GM10266 (cell line): ENCODE measurements around the gene SLIT3.

Experiments used
- DNase-seq: peaks from one replicate; pipeline ENCODE4 v3.0.0; 2012; ENCODE audit errors: extremely low spot score
- TF ChIP-seq, protein P1 (sequence below): IDR thresholded peaks from 2 replicates; pipeline ENCODE4 v1.5.1; 2012; ENCODE audit warnings: mild to moderate bottlenecking, low read depth; ENCODE audit not compliant: control insufficient read depth, insufficient read depth; ENCODE audit errors: missing control alignments

SLIT3 gene

DNA sequence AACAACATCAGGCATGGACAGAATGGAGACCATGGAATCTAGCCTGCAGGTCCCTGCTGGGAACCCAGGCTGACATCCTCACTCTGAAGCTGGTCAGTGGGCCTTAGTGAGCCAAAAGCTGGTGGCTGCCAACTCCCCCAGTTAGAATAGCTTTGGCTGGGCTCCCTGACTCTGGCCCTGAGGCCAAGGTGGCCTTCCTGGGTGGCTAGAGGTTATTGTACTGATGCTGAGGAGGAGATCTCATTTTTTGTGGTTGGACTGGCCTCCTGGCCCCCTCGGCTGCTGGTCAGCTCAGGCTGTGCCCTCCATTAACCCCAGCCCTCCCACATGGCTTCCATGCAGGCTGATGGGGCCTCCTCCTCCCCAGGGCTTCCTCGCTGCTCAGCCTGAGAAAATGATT is 620.5 kb downstream of the SLIT3 start:
- TF ChIP-seq, protein P1, sequence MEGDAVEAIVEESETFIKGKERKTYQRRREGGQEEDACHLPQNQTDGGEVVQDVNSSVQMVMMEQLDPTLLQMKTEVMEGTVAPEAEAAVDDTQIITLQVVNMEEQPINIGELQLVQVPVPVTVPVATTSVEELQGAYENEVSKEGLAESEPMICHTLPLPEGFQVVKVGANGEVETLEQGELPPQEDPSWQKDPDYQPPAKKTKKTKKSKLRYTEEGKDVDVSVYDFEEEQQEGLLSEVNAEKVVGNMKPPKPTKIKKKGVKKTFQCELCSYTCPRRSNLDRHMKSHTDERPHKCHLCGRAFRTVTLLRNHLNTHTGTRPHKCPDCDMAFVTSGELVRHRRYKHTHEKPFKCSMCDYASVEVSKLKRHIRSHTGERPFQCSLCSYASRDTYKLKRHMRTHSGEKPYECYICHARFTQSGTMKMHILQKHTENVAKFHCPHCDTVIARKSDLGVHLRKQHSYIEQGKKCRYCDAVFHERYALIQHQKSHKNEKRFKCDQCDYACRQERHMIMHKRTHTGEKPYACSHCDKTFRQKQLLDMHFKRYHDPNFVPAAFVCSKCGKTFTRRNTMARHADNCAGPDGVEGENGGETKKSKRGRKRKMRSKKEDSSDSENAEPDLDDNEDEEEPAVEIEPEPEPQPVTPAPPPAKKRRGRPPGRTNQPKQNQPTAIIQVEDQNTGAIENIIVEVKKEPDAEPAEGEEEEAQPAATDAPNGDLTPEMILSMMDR: no peak

GRCh38 chr5:168679515-168679920 is 621.4 kb downstream of the SLIT3 start:
- TF ChIP-seq, protein P1: peak; percentile 86
- peak; percentile 73 for DNase-seq

More for the DNA sequence above, 620.5 kb downstream of the SLIT3 start:
- DNase-seq: no peak

DNA sequence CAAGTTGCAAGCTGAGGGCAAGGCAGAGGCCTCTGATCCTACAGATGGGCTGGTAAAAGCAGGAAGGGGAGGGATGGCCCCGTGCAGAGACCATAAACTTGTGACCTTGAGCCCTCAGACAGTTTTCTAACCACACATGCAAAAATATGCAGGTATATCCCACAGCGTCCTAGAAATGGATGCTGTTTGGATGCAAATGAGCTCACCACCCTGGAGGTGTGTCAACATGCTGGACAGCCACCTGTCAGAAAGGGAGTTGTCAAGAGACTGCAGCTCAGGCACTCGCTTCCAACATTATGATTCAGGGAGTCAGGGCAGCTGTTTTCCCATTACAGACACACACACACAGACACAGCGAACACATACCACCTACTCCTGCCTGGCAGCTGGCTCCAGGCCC is 624.4 kb downstream of the SLIT3 start:
- TF ChIP-seq, protein P1: no peak
- DNase-seq: no peak

DNA sequence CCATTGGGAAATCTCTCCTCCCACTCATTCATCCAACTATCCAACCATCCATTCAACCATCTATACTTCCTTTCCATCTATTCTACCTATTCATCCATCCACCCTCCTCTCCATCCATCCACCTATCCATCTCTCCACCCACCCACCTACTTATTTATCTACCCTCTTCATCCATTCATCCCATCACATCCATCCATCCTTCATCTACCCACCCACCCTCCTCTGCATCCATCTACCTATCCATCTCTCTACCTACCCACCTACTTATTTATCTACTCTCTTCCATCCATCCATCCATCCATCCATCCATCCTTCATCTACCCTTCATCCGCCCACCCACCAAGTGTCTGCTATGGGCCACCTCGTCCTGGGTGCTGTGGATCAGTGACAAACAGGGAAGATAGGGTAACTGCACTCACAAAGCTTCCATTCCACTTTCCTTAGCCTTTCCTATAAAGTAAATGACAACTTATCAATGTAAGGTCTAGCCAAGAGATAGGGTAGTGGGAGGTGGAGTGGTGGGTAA is 625.0 kb downstream of the SLIT3 start:
- no peak for DNase-seq
- TF ChIP-seq, protein P1: no peak

GRCh38 chr5:168674893-168675482 is 626.0 kb downstream of the SLIT3 start:
- TF ChIP-seq, protein P1: no peak
- no peak for DNase-seq

- no peak for DNase-seq
- TF ChIP-seq, protein P1: no peak
These were observed 628.1 kb downstream of the SLIT3 start for GRCh38 chr5:168672888-168673287.

DNA sequence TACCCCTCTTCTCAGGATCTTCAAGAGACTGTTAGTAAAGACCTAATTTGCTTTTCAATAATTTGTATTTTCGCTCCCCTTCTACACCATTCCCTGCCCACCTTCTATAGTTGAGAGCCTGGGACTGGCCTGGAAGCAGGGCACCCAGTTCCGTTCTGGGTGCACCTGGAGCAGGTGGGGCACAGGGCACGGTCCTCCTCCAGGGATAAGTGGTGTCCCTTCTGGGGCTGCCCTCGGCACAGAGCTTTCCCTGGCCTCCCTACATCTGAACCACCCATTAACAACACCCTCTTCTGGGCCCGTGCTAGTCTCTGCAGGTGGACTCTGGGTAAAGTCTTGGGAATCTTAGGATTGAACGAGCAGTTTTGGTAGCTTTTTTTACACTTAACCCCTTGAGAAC is 628.9 kb downstream of the SLIT3 start:
- TF ChIP-seq, protein P1: no peak
- DNase-seq: no peak
